HCT116 (cell line): ENCODE measurements around the gene GPC5. TPM values are rescaled to one million over a fixed set of nuclear protein-coding genes. Genes with fewer than 3 reads are reported as not detected.
"Not testable (repeated sequence)": the region's sequence is repeated elsewhere in the genome, so short reads cannot be mapped to it uniquely, and the experiment has no call there.

Experiments used
- ATAC-seq: fragments of 200-7000 bp; cut with Tn5 transposase; 2 replicates; pipeline ENCODE4 v1.9.1; 2020; ENCODE audit warnings: mild to moderate bottlenecking, moderate library complexity
- BruUV-seq: library from RNA; stranded (reverse); fragments of 400-500 nt; replicated peaks from 2 replicates; lab custom pipeline; 2021; lab: Mats Ljungman, UMichigan
- CTCF ChIA-PET: fragments of 300-600 bp; sonication (Branson Sonifier 250); formaldehyde crosslinking; loops from one replicate; lab custom pipeline; 2021; ENCODE audit warnings: antibody characterized with exemption; lab: Charles Lee
- POLR2A ChIA-PET: fragments of 300-600, 350-600 bp; sonication (Branson Sonifier 250); formaldehyde crosslinking; loops from one replicate; lab custom pipeline; 2021; ENCODE audit warnings: antibody characterized with exemption; lab: Charles Lee
- RAD21 ChIA-PET, 2 experiments: fragments of 300-600 bp; sonication (Branson Sonifier 250); formaldehyde crosslinking; loops; one replicate each; lab custom pipeline; 2023; ENCODE audit warnings: low total read pairs in 2 of 2; ENCODE audit not compliant: uncharacterized antibody in 2 of 2, unreplicated experiment in 2 of 2, low non-redundant PET in 1 of 2; lab: Charles Lee
- DNase-seq: peaks from one replicate; pipeline ENCODE4 v3.0.0-alpha.2; 2010; ENCODE audit warnings: low read depth, low spot score
- H2AFZ ChIP-seq: fragments of 200-600 bp; shearing (Covaris generic), sonication (generic); 2 replicates; pipeline ENCODE4 v1.6.1; 2017; ENCODE audit warnings: low read depth, mixed run types, mixed read lengths, antibody characterized with exemption, low read length; ENCODE audit not compliant: poor library complexity, severe bottlenecking
- H3K27ac ChIP-seq: 2 replicates; pipeline ENCODE4 v1.5.1; 2012; ENCODE audit warnings: low read depth, low read length
- H3K27me3 ChIP-seq: fragments of 200-600 bp; sonication (generic); 2 replicates; pipeline ENCODE4 v1.6.1; 2016; ENCODE audit warnings: mixed run types, low read length, mixed read lengths; ENCODE audit not compliant: insufficient read depth
- H3K36me3 ChIP-seq, 2 experiments: fragments of 200-500 bp in 1 of 2; fragments of 200-600 bp in 1 of 2; sonication (Bioruptor generic) in 1 of 2; sonication (generic) in 1 of 2; 2 replicates each; pipeline versions ENCODE4 v1.5.1 to v1.6.1; 2014 to 2016; ENCODE audit warnings: low read length in 2 of 2, inconsistent platforms in 1 of 2, mixed read lengths in 1 of 2, mixed run types in 1 of 2; ENCODE audit not compliant: insufficient read depth in 2 of 2, control insufficient read depth in 1 of 2
- H3K4me1 ChIP-seq, 2 experiments: fragments of 200-600 bp in 1 of 2; sonication (generic) in 1 of 2; 2 replicates each; pipeline versions ENCODE4 v1.5.1 to v1.6.1; 2012 to 2017; ENCODE audit warnings: low read length in 2 of 2, inconsistent platforms in 1 of 2, mild to moderate bottlenecking in 1 of 2, mixed read lengths in 1 of 2, mixed run types in 1 of 2, moderate library complexity in 1 of 2; ENCODE audit not compliant: insufficient read depth in 2 of 2, control insufficient read depth in 1 of 2
- H3K4me2 ChIP-seq: fragments of 200-600 bp; sonication (generic); 2 replicates; pipeline ENCODE4 v1.6.1; 2017; ENCODE audit warnings: mixed run types, low read length, mixed read lengths
- H3K4me3 ChIP-seq, 2 experiments: fragments of 200-600 bp in 1 of 2; sonication (generic) in 1 of 2; replicated peaks in 1 of 2; 2 replicates each; pipeline ENCODE4 v1.5.1; 2011 to 2016; ENCODE audit warnings: low read length in 2 of 2, control low read depth in 1 of 2, low read depth in 1 of 2, mild to moderate bottlenecking in 1 of 2, mixed read lengths in 1 of 2, mixed run types in 1 of 2
- H3K79me2 ChIP-seq: fragments of 200-600 bp; sonication (generic); 2 replicates; pipeline ENCODE4 v1.6.1; 2017; ENCODE audit warnings: mild to moderate bottlenecking, mixed run types, low read length, moderate library complexity, mixed read lengths; ENCODE audit not compliant: insufficient read depth
- H3K9ac ChIP-seq: fragments of 200-600 bp; sonication (generic); 2 replicates; pipeline ENCODE4 v1.6.1; 2016; ENCODE audit warnings: low read length, mixed read lengths
- H3K9me2 ChIP-seq: fragments of 200-600 bp; sonication (generic), shearing (Covaris generic); 2 replicates; pipeline ENCODE4 v1.6.1; 2017; ENCODE audit warnings: mixed run types, mild to moderate bottlenecking, moderate library complexity; ENCODE audit not compliant: insufficient read depth
- H3K9me3 ChIP-seq, 2 experiments: fragments of 200-500 bp in 1 of 2; fragments of 200-600 bp in 1 of 2; sonication (Bioruptor generic) in 1 of 2; sonication (generic) in 1 of 2; 2 replicates each; pipeline ENCODE4 v1.6.1; 2014 to 2017; ENCODE audit warnings: low read length in 2 of 2, mixed read lengths in 2 of 2, inconsistent platforms in 1 of 2, low read depth in 1 of 2, mild to moderate bottlenecking in 1 of 2, mixed run types in 1 of 2, moderate library complexity in 1 of 2; ENCODE audit not compliant: control insufficient read depth in 1 of 2, insufficient read depth in 1 of 2
- H4K20me1 ChIP-seq: fragments of 200-600 bp; sonication (generic), shearing (Covaris generic); 2 replicates; pipeline ENCODE4 v1.6.1; 2017; ENCODE audit warnings: mixed run types, mild to moderate bottlenecking, moderate library complexity; ENCODE audit not compliant: insufficient read depth
- CBX3 ChIP-seq: IDR thresholded peaks from 2 replicates; pipeline ENCODE4 v1.6.1; 2012; ENCODE audit warnings: low read depth
- CEBPB ChIP-seq: IDR thresholded peaks from 2 replicates; pipeline ENCODE4 v1.6.1; 2012; ENCODE audit warnings: low read depth
- EGR1 ChIP-seq: IDR thresholded peaks from 2 replicates; pipeline ENCODE4 v1.6.1; 2012; ENCODE audit warnings: low read depth
- ELF1 ChIP-seq: IDR thresholded peaks from 2 replicates; pipeline ENCODE4 v1.6.1; 2012; ENCODE audit warnings: low read depth, borderline replicate concordance
- EZH2phosphoT487 ChIP-seq: fragments of 200-600 bp; IDR thresholded peaks from 2 replicates; pipeline ENCODE4 v1.6.1; 2018; ENCODE audit warnings: antibody characterized with exemption, borderline replicate concordance
- FOSL1 ChIP-seq: IDR thresholded peaks from 2 replicates; pipeline ENCODE4 v1.6.1; 2012; ENCODE audit warnings: low read depth
- JUND ChIP-seq: IDR thresholded peaks from 2 replicates; pipeline ENCODE4 v1.6.1; 2012
- POLR2AphosphoS5 ChIP-seq: IDR thresholded peaks from 2 replicates; pipeline ENCODE4 v1.6.1; 2011; ENCODE audit warnings: mild to moderate bottlenecking, low read depth, low read length, moderate library complexity
- RAD21 ChIP-seq: IDR thresholded peaks from 2 replicates; pipeline ENCODE4 v1.6.1; 2012; ENCODE audit warnings: low read depth, mild to moderate bottlenecking
- SIN3A ChIP-seq: IDR thresholded peaks from 2 replicates; pipeline ENCODE4 v1.6.1; 2012; ENCODE audit warnings: low read depth
- SP1 ChIP-seq: IDR thresholded peaks from 2 replicates; pipeline ENCODE4 v1.6.1; 2012; ENCODE audit warnings: low read depth
- YY1 ChIP-seq: IDR thresholded peaks from 2 replicates; pipeline ENCODE4 v1.6.1; 2011; ENCODE audit warnings: low read length, low read depth, moderate library complexity, mild to moderate bottlenecking; ENCODE audit not compliant: insufficient replicate concordance; ENCODE audit errors: extremely low read depth
- intact Hi-C: fragments of 100-400 bp; cut with micrococcal nuclease; formaldehyde crosslinking; loops from 2 replicates; pipeline ENCODE4 v1.10.0; 2022
- total RNA-seq: library from RNA; stranded (reverse); gene quantifications from one replicate; pipeline ENCODE4 v1.2.1, GENCODE V29; 2021; ENCODE audit not compliant: unreplicated experiment
- TF ChIP-seq, protein P1 (sequence below): IDR thresholded peaks from 2 replicates; pipeline ENCODE4 v1.6.1; 2012
- TF ChIP-seq, protein P2 (sequence below): IDR thresholded peaks from 2 replicates; pipeline ENCODE4 v1.6.1; 2012
- TF ChIP-seq, protein P3 (sequence below), 3 experiments: fragments of 200-600 bp in 1 of 3; sonication (generic) in 1 of 3; IDR thresholded peaks in 2 of 3; conservative IDR thresholded peaks in 1 of 3; 2 replicates each; pipeline ENCODE4 v1.5.1; 2012 to 2017; ENCODE audit warnings: low read depth in 2 of 3, low read length in 2 of 3, antibody characterized with exemption in 1 of 3, borderline replicate concordance in 1 of 3, control low read depth in 1 of 3, mild to moderate bottlenecking in 1 of 3, mixed read lengths in 1 of 3, mixed run types in 1 of 3, moderate library complexity in 1 of 3; ENCODE audit not compliant: insufficient read depth in 1 of 3

Gene GPC5
- total RNA-seq, 1 experiment from 2014 or later = not detected

DNA sequence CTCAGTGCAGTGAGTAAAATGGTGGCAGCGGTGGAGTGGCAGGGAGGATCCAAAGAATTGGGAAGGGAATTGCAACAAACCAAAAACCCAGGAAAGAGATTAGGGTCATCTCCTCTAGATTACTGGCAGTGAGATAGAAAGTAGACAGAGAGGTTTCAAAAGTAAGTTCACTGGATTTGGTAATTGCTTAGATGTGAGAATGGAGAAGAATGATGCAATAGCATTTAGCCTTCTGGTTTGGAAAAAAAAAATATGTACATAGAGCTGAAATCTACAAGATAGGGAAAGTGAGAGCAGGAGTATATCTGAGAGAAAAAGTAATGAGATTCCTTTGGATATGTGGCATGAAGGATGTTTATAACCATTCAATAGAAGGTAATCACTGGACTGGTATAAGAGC is 1345.6 kb downstream of the GPC5 start:
- H3K79me2 ChIP-seq = no peaks in the 10 kb centered on the region
- intact Hi-C loops = no loop called here
- peaks cover 10 to 13% of the 10 kb centered on the region in 2 experiments; a peak in 3 of 4 replicates for H3K9me3 ChIP-seq
- H4K20me1 ChIP-seq = no peaks in the 10 kb centered on the region
- no peak overlapping the region for H3K27ac ChIP-seq
- no peaks in the 10 kb centered on the region for H3K36me3 ChIP-seq
- no peak for TF ChIP-seq SP1
- TF ChIP-seq, protein P1, sequence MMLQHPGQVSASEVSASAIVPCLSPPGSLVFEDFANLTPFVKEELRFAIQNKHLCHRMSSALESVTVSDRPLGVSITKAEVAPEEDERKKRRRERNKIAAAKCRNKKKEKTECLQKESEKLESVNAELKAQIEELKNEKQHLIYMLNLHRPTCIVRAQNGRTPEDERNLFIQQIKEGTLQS = no peak
- ATAC-seq = no peak
- CTCF ChIA-PET = no interaction called here
- RAD21 ChIA-PET = no interaction called here
- POLR2A ChIA-PET = no interaction called here
- DNase-seq = no peak
- H3K9me2 ChIP-seq = no peaks in the 10 kb centered on the region
- no TSS peak for BruUV-seq
- H3K9ac ChIP-seq = no peak overlapping the region
- H2AFZ ChIP-seq = no peak overlapping the region
- no peaks in the 10 kb centered on the region for H3K4me1 ChIP-seq
- H3K27me3 ChIP-seq = no peaks in the 10 kb centered on the region
- H3K4me2 ChIP-seq = no peak overlapping the region
- no peak overlapping the region for H3K4me3 ChIP-seq

DNA sequence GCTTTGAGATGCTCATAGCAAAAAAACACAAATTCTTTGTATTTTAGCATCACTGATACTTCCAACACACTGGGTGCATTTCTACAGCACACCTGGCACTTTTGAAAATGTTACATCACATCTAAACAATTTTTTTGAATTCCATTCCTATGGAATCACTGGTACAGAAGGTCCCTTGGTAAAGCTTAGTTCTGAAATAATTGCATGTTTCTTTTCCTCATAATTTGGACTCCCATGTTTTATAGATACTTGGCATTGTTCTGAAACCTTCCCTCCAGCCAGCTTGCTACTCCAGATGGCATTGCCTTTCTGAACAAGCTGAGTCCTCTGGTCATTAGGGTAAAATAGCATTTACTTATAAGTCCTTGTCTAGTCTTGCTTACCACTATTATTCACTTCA is 1346.8 kb downstream of the GPC5 start:
- ChIA-PET RAD21 (no interaction called here), CTCF (no interaction called here), POLR2A (no interaction called here)
- H3K4me2 ChIP-seq = no peak overlapping the region
- no peaks in the 10 kb centered on the region for H3K9me2 ChIP-seq
- no peaks in the 10 kb centered on the region for H3K27me3 ChIP-seq
- no peaks in the 10 kb centered on the region for H3K79me2 ChIP-seq
- ATAC-seq = no peak
- no peak overlapping the region for H3K4me3 ChIP-seq
- TF ChIP-seq EGR1 = no peak
- no peak for TF ChIP-seq SIN3A
- TF ChIP-seq SP1 = no peak
- no peak for TF ChIP-seq POLR2AphosphoS5
- TF ChIP-seq, protein P2, sequence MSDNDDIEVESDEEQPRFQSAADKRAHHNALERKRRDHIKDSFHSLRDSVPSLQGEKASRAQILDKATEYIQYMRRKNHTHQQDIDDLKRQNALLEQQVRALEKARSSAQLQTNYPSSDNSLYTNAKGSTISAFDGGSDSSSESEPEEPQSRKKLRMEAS = no peak
- TF ChIP-seq RAD21 = no peak
- no peak for TF ChIP-seq CEBPB
- TF ChIP-seq FOSL1 = no peak
- no peak for TF ChIP-seq CBX3
- TF ChIP-seq EZH2phosphoT487 = no peak
- TF ChIP-seq, protein P3, sequence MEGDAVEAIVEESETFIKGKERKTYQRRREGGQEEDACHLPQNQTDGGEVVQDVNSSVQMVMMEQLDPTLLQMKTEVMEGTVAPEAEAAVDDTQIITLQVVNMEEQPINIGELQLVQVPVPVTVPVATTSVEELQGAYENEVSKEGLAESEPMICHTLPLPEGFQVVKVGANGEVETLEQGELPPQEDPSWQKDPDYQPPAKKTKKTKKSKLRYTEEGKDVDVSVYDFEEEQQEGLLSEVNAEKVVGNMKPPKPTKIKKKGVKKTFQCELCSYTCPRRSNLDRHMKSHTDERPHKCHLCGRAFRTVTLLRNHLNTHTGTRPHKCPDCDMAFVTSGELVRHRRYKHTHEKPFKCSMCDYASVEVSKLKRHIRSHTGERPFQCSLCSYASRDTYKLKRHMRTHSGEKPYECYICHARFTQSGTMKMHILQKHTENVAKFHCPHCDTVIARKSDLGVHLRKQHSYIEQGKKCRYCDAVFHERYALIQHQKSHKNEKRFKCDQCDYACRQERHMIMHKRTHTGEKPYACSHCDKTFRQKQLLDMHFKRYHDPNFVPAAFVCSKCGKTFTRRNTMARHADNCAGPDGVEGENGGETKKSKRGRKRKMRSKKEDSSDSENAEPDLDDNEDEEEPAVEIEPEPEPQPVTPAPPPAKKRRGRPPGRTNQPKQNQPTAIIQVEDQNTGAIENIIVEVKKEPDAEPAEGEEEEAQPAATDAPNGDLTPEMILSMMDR (IDR thresholded peaks at IDR 0.05 in 2 of 3, conservative IDR thresholded peaks at IDR 0.05 in 1 of 3; ENCODE audit: borderline replicate concordance in 1 of 3, insufficient read depth in 1 of 3, low read depth in 2 of 3, low read length in 2 of 3) = no peak
- TF ChIP-seq YY1 = no peak
- TF ChIP-seq JUND = no peak
- TF ChIP-seq ELF1 = no peak
- no peak overlapping the region for H3K9ac ChIP-seq
- no peak overlapping the region for H2AFZ ChIP-seq
- no peaks in the 10 kb centered on the region for H3K36me3 ChIP-seq
- no TSS peak for BruUV-seq
- peaks cover 6 to 13% of the 10 kb centered on the region in 2 experiments; a peak in 3 of 4 replicates for H3K9me3 ChIP-seq
- intact Hi-C loops = no loop called here
- H3K27ac ChIP-seq = no peak overlapping the region
- H3K4me1 ChIP-seq = no peaks in the 10 kb centered on the region
- H4K20me1 ChIP-seq = no peaks in the 10 kb centered on the region
- no peak for DNase-seq

DNA sequence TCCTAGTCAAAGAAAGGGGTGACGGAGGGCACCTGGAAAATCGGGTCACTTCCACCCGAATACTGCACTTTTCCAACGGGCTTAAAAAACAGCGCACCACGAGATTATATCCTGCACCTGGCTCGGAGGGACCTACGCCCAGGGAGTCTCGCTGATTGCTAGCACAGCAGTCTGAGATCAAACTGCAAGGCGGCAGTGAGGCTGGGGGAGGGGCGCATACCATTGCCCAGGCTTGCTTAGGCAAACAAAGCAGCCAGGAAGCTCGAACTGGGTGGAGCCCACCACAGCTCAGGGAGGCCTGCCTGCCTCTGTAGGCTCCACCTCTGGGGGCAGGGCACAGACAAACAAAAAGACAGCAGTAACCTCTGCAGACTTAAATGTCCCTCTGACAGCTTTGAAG is 1354.3 kb downstream of the GPC5 start:
- H3K9me2 ChIP-seq, intact Hi-C loops, POLR2A ChIA-PET, RAD21 ChIA-PET, H3K4me1 ChIP-seq, H3K79me2 ChIP-seq, BruUV-seq, DNase-seq, H2AFZ ChIP-seq, H3K4me3 ChIP-seq, H3K4me2 ChIP-seq, ATAC-seq, H3K27ac ChIP-seq, CTCF ChIA-PET, H3K9ac ChIP-seq, H3K27me3 ChIP-seq, H4K20me1 ChIP-seq, H3K36me3 ChIP-seq, H3K9me3 ChIP-seq: not testable (repeated sequence)
